B cell (primary cell): ENCODE data around the gene DNAJA2.

ENCODE experiments used
- CTCF ChIP-seq: fragments of 200-600 bp; IDR thresholded peaks from one replicate; pipeline ENCODE4 v1.8.0; 2022; ENCODE audit warnings: antibody characterized with exemption, mild to moderate bottlenecking
- EZH2 ChIP-seq: IDR thresholded peaks from 2 replicates; pipeline ENCODE4 v1.6.1; 2012; ENCODE audit warnings: borderline replicate concordance, low read depth, mild to moderate bottlenecking, moderate library complexity, low read length; ENCODE audit not compliant: insufficient read depth, poor library complexity, severe bottlenecking

GRCh38 chr16:46922239-46922638, 51.2 kb downstream of the DNAJA2 start:
- no peak for TF ChIP-seq CTCF
- TF ChIP-seq EZH2: no peak
